ENCODE data around the gene REXO5.

- TF ChIP-seq POLR2AphosphoS5 (IDR thresholded peaks at IDR 0.05) = peak in 1 of 2 donors; percentile 67
- no peak for TF ChIP-seq EP300 (IDR thresholded peaks at IDR 0.05)
- TF ChIP-seq CTCF (IDR thresholded peaks at IDR 0.05) = peak in 5 of 6 experiments; percentile 14 to 43 (median 26)
Measured at GRCh38 chr16:20806168-20807050, at the start of gene REXO5, which contains the start of gene ERI2.

Data from upper lobe of left lung (tissue), 4 donors.